Mononuclear cell (primary cell): ENCODE data around the gene CLIP1. TPM values are rescaled to one million over a fixed set of nuclear protein-coding genes. Genes with fewer than 3 reads are reported as not detected.
"Not testable (repeated sequence)": the region's sequence is repeated elsewhere in the genome, so short reads cannot be mapped to it uniquely, and the experiment has no call there.

Source experiments
- H3K27me3 ChIP-seq: 2 replicates; pipeline ENCODE4 v1.6.0; 2011; ENCODE audit warnings: low read length, control low read depth; ENCODE audit not compliant: insufficient read depth
- H3K4me1 ChIP-seq: 2 replicates; pipeline ENCODE4 v1.5.1; 2011; ENCODE audit warnings: mild to moderate bottlenecking, low read length, control low read depth; ENCODE audit not compliant: insufficient read depth
- H3K4me3 ChIP-seq: 2 replicates; pipeline ENCODE4 v1.5.1; 2011; ENCODE audit warnings: mild to moderate bottlenecking, low read length, moderate library complexity
- H3K9me3 ChIP-seq: 2 replicates; pipeline ENCODE4 v1.5.1; 2011; ENCODE audit warnings: low read depth, mild to moderate bottlenecking, control low read depth, low read length
- total RNA-seq: library from RNA; depleted of rRNA; stranded (reverse); fragments of >200 nt; gene quantifications from one replicate; pipeline ENCODE4 v1.2.3, GENCODE V29; 2012

The CLIP1 gene
- total RNA-seq, 1 donor = 65.8 TPM

DNA sequence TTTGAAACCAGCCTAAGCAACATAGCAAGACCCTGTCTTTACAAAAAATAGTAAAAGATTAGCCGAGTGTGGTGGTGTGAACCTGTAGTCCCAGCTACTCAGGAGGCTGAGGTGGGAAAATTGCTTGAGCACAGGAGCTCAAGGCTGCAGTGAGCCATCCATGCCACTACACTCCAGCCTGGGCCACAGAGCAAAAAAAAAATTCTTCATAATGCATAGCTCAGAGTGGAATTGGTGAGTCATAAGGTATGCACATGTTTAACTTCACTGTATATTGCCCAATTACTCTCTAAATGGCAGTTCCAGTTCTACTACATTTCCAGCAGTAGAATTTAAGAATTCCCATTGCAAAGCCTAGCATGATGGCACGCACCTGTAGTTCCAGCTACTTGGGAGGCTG is 26.8 kb upstream of the CLIP1 start:
- no peak overlapping the region for H3K4me3 ChIP-seq
- no peaks in the 10 kb centered on the region for H3K27me3 ChIP-seq
- H3K4me1 ChIP-seq = peaks cover 20% of the 10 kb centered on the region
- no peaks in the 10 kb centered on the region for H3K9me3 ChIP-seq

DNA sequence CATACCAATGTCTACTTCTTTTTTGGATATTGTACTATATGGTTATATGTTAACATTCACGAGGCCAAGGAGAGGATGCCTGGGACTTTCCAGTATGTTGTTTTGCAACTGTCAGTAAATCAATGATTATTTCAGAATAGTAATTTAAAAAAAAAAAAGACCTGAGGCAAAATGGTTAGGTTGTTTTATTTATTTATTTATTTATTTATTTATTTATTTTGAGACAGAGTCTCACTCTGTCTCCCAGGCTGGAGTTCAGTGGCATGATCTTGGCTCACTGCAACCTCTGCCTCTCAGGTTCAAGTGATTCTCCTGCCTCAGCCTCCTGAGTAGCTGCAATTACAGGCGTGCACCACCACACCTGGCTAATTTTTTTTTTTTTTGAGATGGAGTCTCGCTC is 25.4 kb upstream of the CLIP1 start:
- not testable (repeated sequence) for H3K27me3 ChIP-seq, H3K9me3 ChIP-seq

DNA sequence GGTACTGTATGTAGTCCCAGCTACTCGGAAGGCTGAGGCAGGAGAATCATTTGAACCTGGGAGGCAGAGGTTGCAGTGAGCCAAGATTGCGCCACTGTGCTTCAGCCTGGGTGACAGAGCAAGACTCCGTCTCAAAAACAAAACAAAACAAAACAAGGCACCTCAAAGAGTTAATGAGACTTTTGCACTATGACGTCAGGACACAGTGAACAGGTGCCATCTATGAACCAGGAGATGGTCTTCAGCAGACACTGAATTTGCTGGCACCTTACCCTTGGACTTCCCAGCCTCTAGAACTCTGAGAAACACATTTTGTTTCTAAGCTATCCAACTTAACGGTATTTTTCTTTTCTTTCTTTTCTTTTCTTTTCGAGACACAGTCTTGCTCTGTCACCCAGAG is 23.9 kb upstream of the CLIP1 start:
- not testable (repeated sequence) for H3K4me1 ChIP-seq, H3K4me3 ChIP-seq, H3K9me3 ChIP-seq, H3K27me3 ChIP-seq

More for the DNA sequence above, 25.4 kb upstream of the CLIP1 start:
- not testable (repeated sequence) for H3K4me3 ChIP-seq, H3K4me1 ChIP-seq

DNA sequence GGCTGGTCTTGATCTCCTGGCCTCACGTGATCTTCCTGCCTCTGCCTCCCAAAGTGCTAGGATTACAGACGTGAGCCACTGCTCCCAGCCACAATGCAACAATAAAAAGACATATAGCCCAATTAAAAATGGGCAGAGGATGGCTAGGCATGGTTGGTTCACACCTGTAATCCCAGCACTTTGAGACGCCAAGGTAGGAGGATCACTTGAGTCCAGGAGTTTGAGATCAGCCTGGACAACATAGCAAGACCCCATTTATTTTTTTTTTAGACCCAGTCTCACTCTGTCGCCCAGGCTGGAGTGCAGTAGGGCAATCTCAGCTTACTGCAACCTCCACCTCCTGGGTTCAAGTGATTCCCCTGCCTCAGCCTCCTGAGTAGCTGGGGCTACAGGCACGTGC is 21.6 kb upstream of the CLIP1 start:
- H3K4me1 ChIP-seq, H3K9me3 ChIP-seq, H3K27me3 ChIP-seq, H3K4me3 ChIP-seq: not testable (repeated sequence)

DNA sequence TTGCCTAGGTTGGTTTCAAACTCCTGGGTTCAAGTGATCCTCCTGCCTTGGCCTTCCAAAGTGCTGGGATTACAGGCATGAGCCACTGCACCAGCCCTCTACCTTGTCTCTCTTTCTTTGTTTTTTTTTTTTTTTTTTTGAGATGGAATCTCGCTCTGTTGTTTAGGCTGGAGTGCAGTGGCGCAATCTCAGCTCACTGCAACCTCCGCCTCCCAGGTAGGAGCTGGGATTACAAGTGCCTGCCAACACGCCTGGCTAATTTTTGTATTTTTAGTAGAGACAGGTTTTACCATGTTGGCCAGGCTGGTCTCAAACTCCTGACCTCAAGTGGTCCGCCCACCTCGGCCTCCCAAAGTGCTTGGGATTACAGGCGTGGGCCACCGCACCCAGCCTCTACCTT is 16.4 kb upstream of the CLIP1 start:
- H3K4me1 ChIP-seq, H3K27me3 ChIP-seq, H3K4me3 ChIP-seq, H3K9me3 ChIP-seq: not testable (repeated sequence)

DNA sequence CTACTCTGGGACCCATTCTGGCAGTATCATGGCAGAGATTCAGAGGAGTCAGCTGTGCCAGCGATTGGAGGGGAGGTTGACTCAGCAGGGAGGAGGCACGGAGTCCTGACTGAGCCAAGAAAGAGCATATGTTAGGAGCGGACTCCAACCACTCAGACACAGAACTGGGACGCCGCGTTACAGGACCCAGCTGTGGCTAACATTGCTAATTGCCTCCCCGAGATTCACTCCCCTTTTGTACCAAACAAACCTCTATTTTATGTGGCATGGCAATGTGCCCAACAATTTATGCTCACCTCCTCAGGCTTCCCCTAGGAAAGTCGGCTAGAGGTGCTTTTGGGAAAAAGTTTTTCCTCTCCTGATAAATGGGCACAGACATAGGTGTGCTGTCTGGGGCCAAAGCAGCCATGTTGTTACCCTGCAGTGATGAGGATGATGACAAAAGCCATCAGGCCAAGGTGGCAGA is 15.2 kb upstream of the CLIP1 start:
- H3K9me3 ChIP-seq = no peaks in the 10 kb centered on the region
- H3K4me1 ChIP-seq = no peaks in the 10 kb centered on the region
- H3K4me3 ChIP-seq = no peak overlapping the region
- H3K27me3 ChIP-seq = no peaks in the 10 kb centered on the region

DNA sequence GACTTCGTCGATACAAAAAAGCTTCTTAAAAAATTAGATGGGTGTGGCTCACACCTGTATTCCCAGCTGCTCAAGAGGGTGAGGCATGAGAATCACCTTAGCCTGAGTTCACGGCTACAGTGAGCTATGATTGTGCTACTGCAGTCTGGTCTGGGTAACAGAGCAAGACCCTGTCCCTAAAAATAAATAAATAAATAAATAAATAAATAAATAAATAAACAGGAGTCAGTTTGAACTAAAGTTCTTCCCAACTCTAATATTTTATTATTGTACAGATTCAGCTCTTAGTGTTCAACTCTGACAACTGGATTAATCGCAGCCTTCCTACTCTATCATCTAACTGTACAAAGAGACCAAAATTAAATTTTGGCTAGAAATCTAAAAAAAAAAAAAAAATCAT is 12.7 kb upstream of the CLIP1 start:
- Histone ChIP-seq H3K4me1 (no peaks in the 10 kb centered on the region), H3K4me3 (no peak overlapping the region), H3K27me3 (no peaks in the 10 kb centered on the region), H3K9me3 (no peaks in the 10 kb centered on the region)

DNA sequence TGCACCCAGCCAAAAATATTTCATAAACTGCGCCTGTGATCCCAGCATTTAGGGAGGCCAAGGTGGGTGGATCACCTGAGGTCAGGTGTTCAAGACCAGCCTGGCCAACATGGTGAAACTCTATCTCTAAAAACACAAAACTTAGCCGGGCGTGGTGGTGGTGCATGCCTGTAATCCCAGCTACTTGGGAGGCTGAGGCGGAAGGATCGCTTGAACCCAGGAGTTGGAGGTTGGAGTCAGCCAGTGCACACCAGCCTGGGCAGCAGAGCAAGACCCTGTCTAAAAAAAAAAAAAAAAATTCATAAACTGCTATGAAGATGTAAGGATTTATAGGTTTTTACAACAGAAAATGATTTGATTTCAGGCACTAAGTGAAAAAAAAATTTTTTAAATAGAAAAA is 6.6 kb upstream of the CLIP1 start:
- not testable (repeated sequence) for H3K9me3 ChIP-seq, H3K4me1 ChIP-seq, H3K27me3 ChIP-seq, H3K4me3 ChIP-seq

DNA sequence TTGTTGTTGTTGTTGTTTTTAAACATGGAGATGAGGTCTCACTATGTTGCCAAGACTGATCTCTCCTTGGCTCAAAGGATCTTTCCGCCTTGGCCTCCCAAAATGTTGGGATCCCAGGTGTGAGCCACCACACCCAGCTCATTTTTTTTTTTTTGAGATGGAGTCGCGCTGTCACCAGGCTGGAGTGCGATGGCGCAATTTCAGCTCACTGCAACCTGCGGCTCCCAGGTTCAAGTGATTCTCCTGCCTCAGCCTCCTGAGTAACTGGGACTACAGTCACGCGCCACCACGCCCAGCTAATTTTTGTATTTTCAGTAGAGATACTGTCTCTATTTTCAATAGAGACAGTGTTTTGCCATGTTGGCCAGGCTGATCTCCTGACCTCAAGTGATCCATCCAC is 4.9 kb upstream of the CLIP1 start:
- Histone ChIP-seq H3K4me1 (peaks cover 12% of the 10 kb centered on the region), H3K9me3 (no peaks in the 10 kb centered on the region), H3K4me3 (no peak overlapping the region), H3K27me3 (no peaks in the 10 kb centered on the region)

DNA sequence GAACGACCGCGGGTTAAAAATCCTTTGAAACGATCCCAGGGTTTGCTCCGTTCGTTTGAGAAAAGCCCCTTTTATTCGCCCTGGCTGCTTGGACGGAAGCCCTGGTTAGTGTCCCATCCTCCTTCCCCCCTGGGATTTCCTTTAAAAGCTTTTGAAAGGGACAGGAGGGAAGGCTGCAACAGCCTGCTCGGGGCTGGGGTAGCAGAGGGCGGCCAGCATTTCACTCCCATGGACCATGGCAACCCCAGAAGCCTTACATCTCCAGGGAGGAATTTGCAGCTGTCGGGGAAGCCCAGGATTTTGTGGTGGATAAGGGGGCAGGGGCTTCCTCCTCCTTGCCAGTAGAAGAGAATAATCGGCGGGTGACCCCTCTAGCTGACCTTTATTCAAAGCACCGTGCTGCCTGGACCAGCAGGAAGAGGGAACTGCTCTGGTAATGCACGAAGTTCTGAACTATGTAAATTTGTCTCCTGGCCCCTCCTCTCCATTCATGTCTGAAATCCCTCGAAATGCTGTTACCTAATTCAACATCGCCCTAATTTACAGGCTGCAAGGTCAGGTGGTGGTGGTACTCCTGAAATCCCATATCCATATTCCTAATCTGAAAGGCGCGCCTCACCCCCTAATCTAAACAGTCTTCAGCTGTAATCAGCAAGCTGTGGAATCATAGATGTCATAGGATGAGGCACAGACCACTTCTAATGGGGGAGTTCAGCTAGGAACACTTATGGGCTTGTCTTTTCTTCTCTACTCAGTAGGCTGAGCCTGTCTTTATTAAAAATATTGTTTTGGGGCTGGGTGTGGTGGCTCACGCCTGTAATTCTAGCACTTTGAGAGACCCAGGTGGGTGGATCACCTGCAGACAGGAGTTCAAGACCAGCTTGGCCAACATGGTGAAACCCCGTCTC is 1.0 kb upstream of the CLIP1 start:
- peaks cover 31% of the 10 kb centered on the region for H3K4me1 ChIP-seq
- no peaks in the 10 kb centered on the region for H3K27me3 ChIP-seq
- peak overlapping the region; percentile 49 for H3K4me3 ChIP-seq
- no peaks in the 10 kb centered on the region for H3K9me3 ChIP-seq

DNA sequence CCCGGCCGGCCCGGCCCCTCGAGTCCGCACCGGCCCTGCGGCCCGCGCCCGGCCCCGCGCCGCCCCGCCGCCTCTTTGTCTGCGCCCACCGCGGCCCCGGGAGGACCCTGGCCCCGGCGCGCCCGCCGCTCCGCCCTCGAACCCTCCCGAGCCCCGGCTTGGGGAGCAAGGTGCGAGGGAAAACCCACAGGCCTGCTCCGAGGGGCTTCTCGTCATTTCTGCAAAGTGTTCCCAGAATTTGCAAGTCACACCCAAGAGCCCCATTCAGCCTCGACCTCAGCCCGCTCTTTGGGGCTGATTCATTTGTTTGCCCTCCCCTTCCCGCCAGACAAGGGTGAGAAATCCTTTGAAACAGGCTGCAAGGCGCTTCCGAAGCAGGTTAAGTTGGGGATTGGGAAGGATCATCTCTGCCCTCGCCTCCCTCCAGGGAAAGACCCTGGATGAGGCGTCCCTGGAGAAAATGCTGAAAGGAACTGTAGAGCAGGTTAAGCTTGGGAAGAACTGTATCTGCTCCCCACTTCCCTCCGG is 325 bp upstream of the CLIP1 start:
- H3K9me3 ChIP-seq = no peaks in the 10 kb centered on the region
- peaks cover 31% of the 10 kb centered on the region for H3K4me1 ChIP-seq
- peak overlapping the region; percentile 49 for H3K4me3 ChIP-seq
- H3K27me3 ChIP-seq = no peaks in the 10 kb centered on the region

DNA sequence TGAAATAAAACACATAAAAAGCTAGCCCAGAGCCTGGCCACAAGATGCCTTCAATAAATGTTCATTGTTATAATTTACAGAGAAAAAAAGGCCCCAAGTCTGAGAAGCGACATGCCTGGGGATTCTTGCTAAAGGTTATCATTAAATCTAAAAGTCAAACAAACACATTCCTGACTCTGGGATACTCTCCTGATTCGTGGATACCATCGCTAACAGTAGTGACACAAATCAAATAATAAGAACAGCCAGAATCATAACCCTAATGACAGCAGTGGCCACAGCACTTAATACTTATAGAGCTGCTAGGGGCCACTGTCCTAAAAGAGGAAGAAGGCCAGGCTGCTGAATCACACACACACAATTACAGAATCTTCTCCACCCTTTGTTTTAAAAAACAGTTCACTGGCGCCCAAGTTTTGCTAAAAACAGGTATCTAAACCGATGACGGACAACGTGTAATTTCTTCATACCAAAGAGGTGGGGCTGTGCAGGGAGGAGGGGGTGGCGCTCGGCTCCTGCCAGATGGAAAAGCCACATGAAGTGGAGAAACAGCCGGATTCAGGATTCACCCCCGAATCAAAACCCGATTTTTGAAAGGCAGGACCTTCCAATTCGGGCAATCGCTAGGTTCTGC is 1.2 kb downstream of the CLIP1 start:
- peaks cover 31% of the 10 kb centered on the region for H3K4me1 ChIP-seq
- peak overlapping the region; percentile 88 for H3K4me3 ChIP-seq

DNA sequence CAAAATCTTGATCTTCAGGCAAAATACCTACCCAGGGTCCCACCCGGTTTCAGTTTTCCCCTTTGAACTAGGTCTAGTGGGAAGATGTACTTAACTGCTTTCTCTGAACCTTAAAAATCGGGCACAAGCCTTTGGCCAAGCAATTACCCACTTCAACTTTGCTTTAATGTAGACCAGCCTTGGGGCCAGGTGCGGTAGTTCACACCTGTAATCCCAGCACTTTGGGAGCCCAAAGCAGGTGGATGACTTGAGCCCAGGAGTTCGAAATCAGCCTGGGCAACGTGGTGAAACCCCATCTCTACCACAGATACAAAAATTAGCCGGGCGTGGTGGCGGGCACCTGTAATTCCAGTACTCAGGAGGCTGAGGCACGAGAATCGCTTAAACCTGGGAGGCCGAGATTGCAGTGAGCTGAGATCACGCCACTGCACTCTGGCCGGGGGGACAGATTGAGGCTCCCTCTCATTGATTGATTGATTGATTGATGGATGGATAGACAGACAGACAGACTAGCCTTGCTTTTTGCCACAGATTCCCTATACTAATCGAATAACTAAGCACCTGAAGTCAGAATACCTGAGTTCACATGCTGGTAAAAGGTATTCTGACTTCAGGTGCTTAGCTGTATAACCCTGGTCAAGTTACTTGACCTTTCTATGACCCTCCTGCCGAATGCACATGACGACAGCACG is 1.9 kb downstream of the CLIP1 start:
- Histone ChIP-seq H3K4me1 (peaks cover 31% of the 10 kb centered on the region), H3K4me3 (peak overlapping the region; percentile 88), H3K27me3 (no peaks in the 10 kb centered on the region), H3K9me3 (no peaks in the 10 kb centered on the region)

More for the DNA sequence above, 1.2 kb downstream of the CLIP1 start:
- H3K27me3 ChIP-seq = no peaks in the 10 kb centered on the region
- H3K9me3 ChIP-seq = no peaks in the 10 kb centered on the region

DNA sequence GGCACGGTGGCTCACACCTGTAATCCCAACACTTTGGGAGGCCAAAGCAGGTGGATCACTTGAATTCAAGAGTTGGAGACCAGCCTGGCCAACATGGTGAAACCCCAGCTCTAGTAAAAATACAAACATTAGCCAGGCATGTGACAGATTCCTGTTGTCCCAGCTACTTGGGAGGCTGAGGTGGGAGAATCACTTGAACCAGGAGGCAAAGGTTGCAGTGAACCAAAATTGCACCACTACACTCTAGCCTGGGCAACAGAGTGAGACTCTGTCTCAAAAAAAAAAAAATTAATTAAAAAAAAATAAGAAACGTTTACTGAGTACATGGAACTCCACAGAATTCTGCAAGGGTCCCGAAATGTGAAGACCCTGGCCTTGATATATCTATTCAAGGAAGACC is 3.4 kb downstream of the CLIP1 start:
- H3K4me3 ChIP-seq, H3K9me3 ChIP-seq, H3K27me3 ChIP-seq: not testable (repeated sequence)
- peaks cover 38% of the 10 kb centered on the region for H3K4me1 ChIP-seq

DNA sequence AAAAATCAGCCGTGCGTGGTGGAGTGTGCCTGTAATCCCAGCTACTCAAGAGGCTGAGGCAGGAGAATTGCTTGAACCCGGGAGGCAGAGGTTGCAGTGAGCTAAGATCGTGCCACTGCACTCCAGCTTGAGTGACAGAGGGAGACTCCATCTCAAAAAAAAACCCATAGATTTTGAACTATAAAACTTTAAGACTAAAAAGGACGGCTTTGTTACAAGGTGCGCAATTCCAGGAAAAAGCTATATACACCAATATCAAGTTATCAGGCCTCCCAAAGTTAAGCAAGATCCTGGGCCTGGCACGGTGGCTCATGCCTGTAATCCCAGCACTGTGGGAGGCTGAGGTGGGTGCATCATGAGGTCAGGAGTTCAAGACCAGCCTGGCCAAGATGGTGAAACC is 6.8 kb downstream of the CLIP1 start:
- not testable (repeated sequence) for H3K27me3 ChIP-seq, H3K4me3 ChIP-seq, H3K9me3 ChIP-seq
- peaks cover 27% of the 10 kb centered on the region for H3K4me1 ChIP-seq
